Ectodermal cell (in vitro differentiated cells): ENCODE results near the gene IPP.

Source experiments
- H3K27ac ChIP-seq: 2 replicates; pipeline ENCODE4 v1.7.0; 2013; ENCODE audit warnings: mild to moderate bottlenecking, low read depth, low read length; ENCODE audit not compliant: insufficient read depth, poor library complexity, severe bottlenecking
- H3K27me3 ChIP-seq: 2 replicates; pipeline ENCODE4 v1.7.0; 2013; ENCODE audit warnings: mild to moderate bottlenecking, low read length; ENCODE audit not compliant: insufficient read depth, control insufficient read depth, poor library complexity, severe bottlenecking
- H3K36me3 ChIP-seq: one replicate; pipeline ENCODE4 v1.7.0; 2013; ENCODE audit warnings: low read length; ENCODE audit not compliant: control insufficient read depth, insufficient read depth
- H3K4me1 ChIP-seq: one replicate; pipeline ENCODE4 v1.7.0; 2013; ENCODE audit warnings: low read length; ENCODE audit not compliant: control insufficient read depth, insufficient read depth
- H3K4me3 ChIP-seq: 2 replicates; pipeline ENCODE4 v1.7.0; 2013; ENCODE audit warnings: low read depth, low read length, control low read depth; ENCODE audit not compliant: insufficient read depth
- H3K9me3 ChIP-seq: 2 replicates; pipeline ENCODE4 v1.7.0; 2013; ENCODE audit warnings: mild to moderate bottlenecking, low read length, moderate library complexity; ENCODE audit not compliant: control insufficient read depth
- WGBS, 2 experiments: methylation state at CpG; one replicate each; pipeline ENCODE4 v1.1.7; 2013; ENCODE audit warnings: missing lambda C conversion rate in 2 of 2; 5-methylcytosine and 5-hydroxymethylcytosine counted together

Gene IPP

DNA sequence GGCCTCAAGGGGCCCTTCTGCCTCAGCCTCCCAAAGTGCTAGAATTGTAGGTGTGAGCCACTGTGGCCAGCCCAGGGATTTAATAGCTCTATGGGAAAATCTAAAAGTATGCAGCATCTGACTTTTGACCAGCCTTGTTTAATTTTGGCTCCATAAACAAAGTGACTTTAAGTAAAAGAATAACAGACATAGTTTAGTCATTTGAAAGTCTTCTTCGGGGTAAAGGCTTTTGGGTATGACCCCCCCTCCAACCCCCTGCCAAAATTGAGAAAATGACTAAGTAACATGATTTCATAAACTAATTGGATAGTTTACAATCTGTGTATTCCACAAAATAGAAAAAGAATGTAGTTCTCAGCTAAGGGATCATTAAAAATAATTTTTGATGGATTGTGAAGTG, 81.1 kb downstream of the IPP start:
- H3K36me3 ChIP-seq, result no peaks in the 10 kb centered on the region

DNA sequence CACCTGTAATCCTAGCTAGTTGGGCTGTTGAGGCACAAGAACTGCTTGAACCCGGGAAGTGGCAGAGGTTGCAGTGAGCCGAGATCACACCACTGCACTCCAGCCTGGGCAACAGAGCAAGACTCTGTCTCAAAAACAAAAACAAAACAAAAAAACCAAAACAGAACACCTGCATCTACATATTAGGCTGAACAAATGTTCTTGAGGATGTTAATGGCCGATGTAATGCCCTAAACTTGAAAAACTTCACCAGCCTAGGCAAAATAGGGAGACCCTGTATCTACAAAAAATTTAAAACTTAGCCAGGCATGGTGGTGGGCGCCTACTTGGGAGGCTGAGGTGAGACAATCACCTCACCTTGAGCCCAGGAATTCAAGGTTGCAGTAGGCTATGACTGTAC, 81.9 kb downstream of the IPP start:
- Histone ChIP-seq H3K4me3 (no peak overlapping the region), H3K4me1 (no peaks in the 10 kb centered on the region), H3K9me3 (no peaks in the 10 kb centered on the region), H3K36me3 (no peaks in the 10 kb centered on the region), H3K27ac (no peak overlapping the region), H3K27me3 (no peaks in the 10 kb centered on the region)
- 92 to 95% methylated on average over 4 of the region's 4 CpGs for WGBS, 2 experiments

More for the DNA sequence above, 81.1 kb downstream of the IPP start:
- Histone ChIP-seq H3K9me3 (no peaks in the 10 kb centered on the region), H3K4me1 (no peaks in the 10 kb centered on the region), H3K4me3 (no peak overlapping the region), H3K27ac (no peak overlapping the region), H3K27me3 (no peaks in the 10 kb centered on the region)
- 100% methylated on average over 1 of the region's 1 CpG; no CpG with 5 or more reads in 1 of the 2 experiments for WGBS, 2 experiments

DNA sequence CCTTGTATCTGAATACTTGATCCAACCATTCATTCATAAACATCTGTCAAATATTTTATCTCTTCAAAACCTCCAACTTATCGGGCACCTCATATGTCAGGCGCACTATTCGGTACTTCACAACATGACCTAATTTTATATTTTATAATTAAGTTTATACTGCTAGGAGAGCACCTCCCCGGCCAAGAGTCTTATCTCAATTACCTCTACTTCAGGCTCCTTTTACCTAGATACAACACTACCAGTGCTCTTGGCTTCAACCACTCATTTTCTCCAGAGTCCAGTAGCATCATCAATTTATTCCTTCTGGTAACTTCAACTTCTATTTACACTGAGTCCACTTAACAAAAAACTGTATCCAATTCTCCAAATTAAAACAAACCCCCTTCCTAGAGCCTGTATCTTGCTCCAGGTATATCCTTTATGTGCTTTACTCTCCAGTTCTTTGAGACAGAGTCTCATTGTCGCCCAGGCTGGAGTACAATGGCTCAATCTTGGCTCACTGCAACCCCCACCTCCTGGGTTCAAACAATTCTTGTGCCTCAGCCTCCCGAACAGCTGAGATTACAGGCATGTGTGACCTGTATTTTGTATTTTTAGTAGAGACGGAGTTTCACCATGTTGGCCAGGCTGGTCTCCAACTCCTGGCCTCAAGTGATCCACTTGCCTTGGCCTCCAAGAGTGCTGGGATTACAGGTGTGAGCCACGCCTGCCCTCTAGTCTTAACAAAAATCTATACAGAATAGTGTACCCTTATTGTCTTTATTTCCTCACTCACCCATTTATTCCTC, 82.9 kb downstream of the IPP start:
- H3K4me1 ChIP-seq, result no peaks in the 10 kb centered on the region
- no peaks in the 10 kb centered on the region for H3K9me3 ChIP-seq
- 87 to 91% methylated on average over 6 of the region's 8 CpGs for WGBS, 2 experiments
- no peak overlapping the region for H3K27ac ChIP-seq
- no peaks in the 10 kb centered on the region for H3K27me3 ChIP-seq
- no peak overlapping the region for H3K4me3 ChIP-seq
- no peaks in the 10 kb centered on the region for H3K36me3 ChIP-seq

DNA sequence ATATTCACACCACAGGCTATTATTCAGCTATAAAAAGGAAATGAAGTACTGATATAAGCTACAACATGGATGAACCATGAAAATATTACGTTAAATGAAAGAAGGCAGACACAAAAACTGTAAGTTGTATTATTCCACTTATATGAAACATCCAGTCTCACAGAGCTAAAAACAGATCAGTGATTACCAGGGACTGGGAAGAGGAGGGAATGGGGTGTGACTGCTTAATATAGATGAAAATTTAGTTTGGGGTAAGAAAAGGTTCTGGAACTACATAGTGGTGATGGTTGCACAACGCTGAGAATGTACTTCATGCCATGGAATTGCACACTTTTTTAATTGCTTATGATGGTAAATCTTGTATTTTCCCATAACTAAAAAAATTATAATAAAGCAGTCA, 83.6 kb downstream of the IPP start:
- Histone ChIP-seq H3K4me3 (no peak overlapping the region), H3K27me3 (no peaks in the 10 kb centered on the region), H3K4me1 (no peaks in the 10 kb centered on the region), H3K9me3 (no peaks in the 10 kb centered on the region), H3K27ac (no peak overlapping the region), H3K36me3 (no peaks in the 10 kb centered on the region)
- 90 to 97% methylated on average over 1 to 2 of the region's 2 CpGs for WGBS, 2 experiments

DNA sequence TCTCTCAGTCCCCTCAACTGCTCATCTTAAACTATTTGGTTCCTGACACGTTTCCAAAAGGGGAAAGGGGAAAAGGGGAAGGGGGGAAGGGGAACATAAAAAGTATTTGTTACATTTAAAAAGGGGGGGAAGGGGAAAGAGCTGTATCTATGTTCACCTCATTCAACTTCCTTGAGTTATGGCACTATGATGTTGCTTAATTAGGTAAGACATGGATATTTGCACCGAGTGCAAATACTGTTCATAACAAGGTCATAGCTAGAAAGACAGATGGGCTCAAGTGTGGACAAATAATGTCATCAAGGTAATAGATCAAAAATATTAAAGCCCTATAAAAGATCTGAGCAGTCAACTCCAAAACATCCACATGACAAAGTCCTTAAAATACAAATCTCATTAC, 90.1 kb downstream of the IPP start:
- Histone ChIP-seq H3K4me1 (no peaks in the 10 kb centered on the region), H3K4me3 (no peak overlapping the region), H3K27me3 (no peaks in the 10 kb centered on the region), H3K9me3 (no peaks in the 10 kb centered on the region), H3K27ac (no peak overlapping the region), H3K36me3 (peaks cover 53% of the 10 kb centered on the region)
- 100% methylated on average over 1 to 2 of the region's 2 CpGs for WGBS, 2 experiments

DNA sequence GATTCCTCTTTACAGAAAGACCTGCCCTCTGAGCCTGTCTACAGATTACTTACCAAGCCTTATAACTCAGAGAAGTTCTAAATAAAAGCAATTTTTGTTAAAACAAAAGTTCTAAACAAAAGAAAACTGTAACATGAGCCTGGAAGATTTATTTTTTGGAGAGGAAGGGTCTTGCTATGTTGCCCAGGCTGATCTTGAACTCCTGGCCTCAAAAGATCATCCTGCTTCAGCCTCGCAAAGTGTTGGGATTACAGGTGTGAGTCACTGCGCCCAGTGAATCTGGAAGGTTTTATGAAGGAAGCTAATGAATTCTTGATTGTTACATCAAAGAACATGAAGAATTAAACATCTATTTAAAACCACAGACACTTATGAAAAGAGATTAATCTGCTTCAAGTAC, 91.2 kb downstream of the IPP start:
- no peaks in the 10 kb centered on the region for H3K27me3 ChIP-seq
- H3K4me3 ChIP-seq, result no peak overlapping the region
- no peak overlapping the region for H3K27ac ChIP-seq
- no peaks in the 10 kb centered on the region for H3K9me3 ChIP-seq
- no peaks in the 10 kb centered on the region for H3K4me1 ChIP-seq
- H3K36me3 ChIP-seq, result peaks cover 64% of the 10 kb centered on the region
- 97 to 100% methylated on average over 2 of the region's 2 CpGs for WGBS, 2 experiments

DNA sequence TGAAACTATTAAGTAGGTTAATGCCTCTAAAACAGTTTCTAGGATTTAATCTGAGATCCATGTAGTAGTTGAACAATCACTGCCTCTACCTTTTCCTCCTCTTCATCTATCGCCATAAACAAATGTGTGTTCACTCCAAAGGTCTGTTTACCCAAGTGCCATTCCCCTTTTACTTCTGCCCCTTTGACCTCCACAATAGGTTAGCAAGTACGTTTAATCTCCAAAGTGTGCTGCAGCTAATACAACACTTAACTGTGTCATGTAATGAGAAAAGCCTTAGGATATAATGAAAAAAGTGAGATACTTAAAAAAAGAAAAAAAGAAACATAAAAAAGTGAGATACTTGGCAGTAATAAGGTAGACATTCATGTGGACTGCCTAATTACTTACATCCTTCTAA, 92.3 kb downstream of the IPP start:
- Histone ChIP-seq H3K9me3 (no peaks in the 10 kb centered on the region), H3K4me1 (no peaks in the 10 kb centered on the region), H3K27me3 (no peaks in the 10 kb centered on the region), H3K4me3 (no peak overlapping the region), H3K27ac (no peak overlapping the region), H3K36me3 (peaks cover 71% of the 10 kb centered on the region)
- WGBS, 2 experiments, result 94 to 95% methylated on average over 2 of the region's 2 CpGs

DNA sequence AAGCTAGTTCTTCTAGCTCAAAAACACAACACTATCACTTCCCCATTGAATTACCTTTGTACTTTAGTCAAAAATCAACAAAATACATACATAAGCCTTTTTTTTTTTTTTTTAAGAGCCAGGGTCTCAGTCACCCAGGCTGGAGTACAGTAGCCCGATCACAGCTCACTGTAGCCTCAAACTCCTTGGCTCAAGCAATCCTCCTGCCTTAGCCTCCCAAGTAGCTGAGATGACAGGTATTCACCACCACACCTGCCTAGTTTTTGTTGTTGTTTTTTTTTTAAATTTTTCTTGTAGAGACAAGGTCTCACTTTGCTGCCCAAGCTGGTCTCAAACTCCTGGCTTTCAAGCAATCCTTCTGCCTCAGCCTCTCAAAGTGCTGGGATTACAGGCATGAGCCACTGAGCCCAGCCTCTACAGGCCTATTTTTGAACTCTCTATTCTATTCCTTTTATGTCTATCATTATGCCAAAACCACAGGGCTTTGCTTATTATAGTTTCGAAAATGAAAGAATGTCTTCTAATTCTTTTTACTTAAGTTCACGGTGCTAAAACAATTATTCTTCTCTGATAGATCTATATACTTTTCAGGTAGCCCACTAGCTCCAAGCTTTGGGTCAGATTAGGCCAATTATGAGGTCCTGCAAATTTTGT, 93.8 kb downstream of the IPP start:
- Histone ChIP-seq H3K9me3 (no peaks in the 10 kb centered on the region), H3K4me1 (no peaks in the 10 kb centered on the region), H3K27ac (no peak overlapping the region), H3K36me3 (peaks cover 78% of the 10 kb centered on the region), H3K4me3 (no peak overlapping the region), H3K27me3 (no peaks in the 10 kb centered on the region)
- WGBS, 2 experiments, result 89 to 93% methylated on average over 2 to 3 of the region's 3 CpGs

DNA sequence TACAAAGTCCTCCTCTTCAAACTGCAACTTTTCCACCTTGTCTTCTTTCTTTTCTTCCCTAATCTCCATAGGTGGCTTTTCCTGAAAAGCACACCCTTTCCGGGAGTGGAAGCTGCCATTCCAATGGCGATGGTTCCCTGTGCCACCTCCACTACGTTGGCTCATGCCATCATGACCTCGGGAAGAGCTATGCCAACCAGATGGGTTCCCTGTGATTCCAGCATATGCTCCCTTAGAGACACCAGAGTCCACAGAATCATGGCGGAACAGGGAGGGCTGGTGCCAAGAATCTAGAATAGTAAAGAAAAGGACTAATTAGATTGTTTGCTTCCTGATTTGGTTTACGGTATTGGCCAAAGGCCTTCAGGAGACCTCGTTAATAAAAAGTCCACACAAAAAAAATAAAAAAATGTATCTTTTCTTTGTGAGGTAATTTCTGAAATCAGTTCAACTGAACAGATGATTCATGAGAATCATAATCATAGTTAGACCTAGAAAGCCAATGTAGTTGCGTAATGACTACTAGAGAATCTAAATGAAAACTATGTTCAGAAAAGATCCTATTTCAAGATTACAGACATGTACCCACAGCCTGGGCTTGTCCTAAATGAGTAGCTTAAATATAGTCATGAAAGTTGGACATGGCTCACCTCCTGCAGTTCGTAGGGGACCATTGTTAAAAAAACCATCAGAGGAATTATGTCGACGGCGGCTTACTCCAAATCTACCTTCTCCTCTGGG, 95.7 kb downstream of the IPP start:
- H3K27ac ChIP-seq, result no peak overlapping the region
- H3K9me3 ChIP-seq, result no peaks in the 10 kb centered on the region
- H3K36me3 ChIP-seq, result peaks cover 75% of the 10 kb centered on the region
- no peaks in the 10 kb centered on the region for H3K27me3 ChIP-seq
- no peaks in the 10 kb centered on the region for H3K4me1 ChIP-seq
- no peak overlapping the region for H3K4me3 ChIP-seq
- 93 to 98% methylated on average over 11 to 12 of the region's 12 CpGs for WGBS, 2 experiments
